Left ventricle myocardium inferior (tissue), 1 donor: ENCODE results near the gene SIRT2. TPM values are rescaled to one million over a fixed set of nuclear protein-coding genes. Genes with fewer than 3 reads are reported as not detected.

Experiments used
- DNase-seq: peaks from one replicate; pipeline ENCODE4 v3.0.0-alpha.2; 2020
- H3K27ac ChIP-seq: fragments of 200-600 bp; replicated peaks from 2 replicates; pipeline ENCODE4 v1.8.0; 2021
- H3K27me3 ChIP-seq: fragments of 200-600 bp; 2 replicates; pipeline ENCODE4 v1.8.0; 2021; ENCODE audit warnings: low read depth
- H3K36me3 ChIP-seq: fragments of 200-600 bp; 2 replicates; pipeline ENCODE4 v1.8.0; 2021
- H3K4me1 ChIP-seq: fragments of 200-600 bp; 2 replicates; pipeline ENCODE4 v1.8.0; 2021
- H3K4me3 ChIP-seq: fragments of 200-600 bp; 2 replicates; pipeline ENCODE4 v1.8.0; 2021; ENCODE audit warnings: mild to moderate bottlenecking, moderate library complexity
- H3K9me3 ChIP-seq: fragments of 200-600 bp; replicated peaks from 2 replicates; pipeline ENCODE4 v1.8.0; 2021
- intact Hi-C: fragments of 100-400 bp; cut with micrococcal nuclease; formaldehyde crosslinking; loops from one replicate; pipeline ENCODE4 v1.11.0; 2022
- total RNA-seq: library from RNA; stranded (reverse); fragmentation: NEBNext Ultra II Directional; extraction: Animal tissue kit (Norgen Biotek cat#: 25700); gene quantifications from one replicate; pipeline ENCODE4 v1.2.1, GENCODE V29; 2021
- TF ChIP-seq, protein P1 (sequence below): fragments of 200-600 bp; IDR thresholded peaks from 2 replicates; pipeline ENCODE4 v1.8.0; 2021; ENCODE audit warnings: antibody characterized with exemption, mild to moderate bottlenecking, borderline replicate concordance
- donor health status: DM: no; HTN: yes; CAD: no; lungs with severe emphysema.

Gene SIRT2
- total RNA-seq, 1 donor from 2014 or later = 99.0 TPM

DNA sequence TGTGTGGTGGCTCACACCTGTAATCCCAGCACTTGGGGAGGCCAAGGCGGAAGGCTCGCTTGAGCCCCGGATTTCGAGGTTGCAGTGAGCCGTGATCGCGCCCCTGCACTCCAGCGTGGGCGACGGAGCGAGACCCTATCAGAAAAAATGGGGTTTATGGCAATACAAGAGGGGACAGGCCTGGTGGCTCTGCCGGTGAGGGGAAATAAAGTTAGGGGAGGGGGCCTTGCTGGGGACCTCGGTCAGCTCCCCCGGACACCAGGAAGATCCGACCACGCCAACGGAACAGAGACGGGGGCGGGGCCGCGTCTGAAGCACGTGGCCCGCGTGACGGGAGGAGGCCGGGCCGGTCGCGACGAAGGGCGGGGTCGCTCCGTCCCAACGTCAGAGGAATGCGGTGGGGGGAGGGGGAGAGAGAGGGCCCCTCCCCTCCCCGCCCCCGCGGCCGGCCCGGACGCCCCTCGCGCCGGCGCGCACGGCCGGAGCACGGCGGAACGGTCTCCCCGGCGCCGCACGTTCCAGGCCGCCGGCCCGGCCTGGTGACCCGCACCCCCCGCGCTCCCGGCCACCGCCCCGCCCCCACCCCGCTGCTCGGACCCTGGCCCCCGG is 47.7 kb downstream of the SIRT2 start:
- intact Hi-C loops = no loop called here
- TF ChIP-seq, protein P1, sequence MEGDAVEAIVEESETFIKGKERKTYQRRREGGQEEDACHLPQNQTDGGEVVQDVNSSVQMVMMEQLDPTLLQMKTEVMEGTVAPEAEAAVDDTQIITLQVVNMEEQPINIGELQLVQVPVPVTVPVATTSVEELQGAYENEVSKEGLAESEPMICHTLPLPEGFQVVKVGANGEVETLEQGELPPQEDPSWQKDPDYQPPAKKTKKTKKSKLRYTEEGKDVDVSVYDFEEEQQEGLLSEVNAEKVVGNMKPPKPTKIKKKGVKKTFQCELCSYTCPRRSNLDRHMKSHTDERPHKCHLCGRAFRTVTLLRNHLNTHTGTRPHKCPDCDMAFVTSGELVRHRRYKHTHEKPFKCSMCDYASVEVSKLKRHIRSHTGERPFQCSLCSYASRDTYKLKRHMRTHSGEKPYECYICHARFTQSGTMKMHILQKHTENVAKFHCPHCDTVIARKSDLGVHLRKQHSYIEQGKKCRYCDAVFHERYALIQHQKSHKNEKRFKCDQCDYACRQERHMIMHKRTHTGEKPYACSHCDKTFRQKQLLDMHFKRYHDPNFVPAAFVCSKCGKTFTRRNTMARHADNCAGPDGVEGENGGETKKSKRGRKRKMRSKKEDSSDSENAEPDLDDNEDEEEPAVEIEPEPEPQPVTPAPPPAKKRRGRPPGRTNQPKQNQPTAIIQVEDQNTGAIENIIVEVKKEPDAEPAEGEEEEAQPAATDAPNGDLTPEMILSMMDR = no peak
- Histone ChIP-seq H3K27me3 (no peaks in the 10 kb centered on the region), H3K4me3 (peak overlapping the region; percentile 81), H3K27ac (peak overlapping the region; percentile 97), H3K36me3 (peaks cover 17% of the 10 kb centered on the region), H3K4me1 (peaks cover 49% of the 10 kb centered on the region), H3K9me3 (no peaks in the 10 kb centered on the region)
- DNase-seq = peak; percentile 95

- DNase-seq = peak; percentile 35
- TF ChIP-seq, protein P1 = peak; percentile 2
These were observed 48.3 kb downstream of the SIRT2 start for GRCh38 chr19:38850976-38851621.

DNA sequence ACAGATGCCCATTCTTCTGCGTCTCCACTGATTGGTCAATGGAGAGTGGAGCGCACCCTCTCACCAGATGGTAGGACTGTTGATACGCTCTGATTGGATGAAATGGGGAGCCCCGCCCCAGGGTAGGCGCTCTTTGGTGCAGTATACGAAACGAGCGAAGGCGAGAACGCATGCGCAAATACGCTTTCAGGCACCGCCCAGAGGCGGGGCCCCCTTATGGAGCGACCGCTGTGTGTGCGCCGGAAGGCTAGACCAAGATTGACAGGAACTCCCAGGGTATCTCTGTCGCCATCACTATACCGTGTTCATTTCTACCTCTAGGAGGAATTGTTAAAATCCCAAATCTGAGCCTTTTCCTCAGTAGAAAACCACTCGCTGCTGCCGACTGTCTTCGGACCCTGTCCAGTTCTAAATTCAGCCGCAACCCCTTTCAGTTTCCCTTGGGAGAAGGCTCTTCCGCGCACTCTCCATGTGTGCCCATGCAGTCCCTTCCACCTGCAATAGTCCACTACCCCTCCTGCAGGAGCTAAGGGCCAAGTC is 48.9 kb downstream of the SIRT2 start:
- Histone ChIP-seq H3K4me1 (peaks cover 61% of the 10 kb centered on the region), H3K27me3 (no peaks in the 10 kb centered on the region), H3K9me3 (no peaks in the 10 kb centered on the region), H3K36me3 (peaks cover 29% of the 10 kb centered on the region), H3K4me3 (peak overlapping the region; percentile 81), H3K27ac (peak overlapping the region; percentile 97)
- intact Hi-C loops = no loop called here
- TF ChIP-seq, protein P1 = peak; percentile 41
- DNase-seq = peak; percentile 99

More at GRCh38 chr19:38850976-38851621, 48.3 kb downstream of the SIRT2 start:
- Histone ChIP-seq H3K9me3 (no peaks in the 10 kb centered on the region), H3K4me1 (peaks cover 55% of the 10 kb centered on the region), H3K27ac (peak overlapping the region; percentile 97), H3K27me3 (no peaks in the 10 kb centered on the region), H3K4me3 (peak overlapping the region; percentile 81), H3K36me3 (peaks cover 23% of the 10 kb centered on the region)
- intact Hi-C loops = no loop called here

- H3K9me3 ChIP-seq = no peaks in the 10 kb centered on the region
- H3K27me3 ChIP-seq = no peaks in the 10 kb centered on the region
- intact Hi-C loops = no loop called here
- peaks cover 67% of the 10 kb centered on the region for H3K4me1 ChIP-seq
- H3K36me3 ChIP-seq = peaks cover 35% of the 10 kb centered on the region
- peak within 1 kb of the TSS; percentile 99 for H3K4me3 ChIP-seq
- peak within 1 kb of the TSS; percentile 100 for H3K27ac ChIP-seq
- DNase-seq = peak; percentile 99
- TF ChIP-seq, protein P1 = peak; percentile 68
These were observed 49.5 kb downstream of the SIRT2 start, which contains the start of gene HNRNPL for GRCh38 chr19:38849860-38850435. HNRNPL (minus strand) TSS chr19:38849986; CDS start chr19:38849966, 20 bp downstream.

GRCh38 chr19:38849147-38849859 is 50.1 kb downstream of the SIRT2 start:
- DNase-seq = peak; percentile 97
- H3K9me3 ChIP-seq = no peaks in the 10 kb centered on the region
- H3K4me1 ChIP-seq = peaks cover 73% of the 10 kb centered on the region
- TF ChIP-seq, protein P1 = no peak
- H3K27ac ChIP-seq = peak overlapping the region; percentile 100
- intact Hi-C loops = no loop called here
- peak overlapping the region; percentile 99 for H3K4me3 ChIP-seq
- no peaks in the 10 kb centered on the region for H3K27me3 ChIP-seq
- H3K36me3 ChIP-seq = peaks cover 41% of the 10 kb centered on the region
